Measurements from ENCODE around the gene USH1C. TPM values are rescaled to one million over a fixed set of nuclear protein-coding genes. Genes with fewer than 3 reads are reported as not detected.

Gene USH1C
- polyA plus RNA-seq, 1 donor = 269 TPM

Other genes starting within 250 kb of the USH1C start
- gene NCR3LG1, start 192.6 kb downstream of the USH1C start, polyA plus RNA-seq = 20.3 TPM
- gene KCNJ11, start 155.8 kb downstream of the USH1C start, polyA plus RNA-seq = 5.4 TPM
- 23.5 TPM for gene ABCC8, start 67.6 kb downstream of the USH1C start, polyA plus RNA-seq
- gene OTOG, start 2.8 kb upstream of the USH1C start, polyA plus RNA-seq = 0.10 TPM
- 0.10 TPM for gene MYOD1, start 175.2 kb upstream of the USH1C start, polyA plus RNA-seq
- gene KCNC1, start 190.4 kb upstream of the USH1C start, polyA plus RNA-seq = 2.4 TPM

Data from large intestine (tissue), 1 donor.